K562 (cell line): ENCODE measurements around the gene GNGT2. TPM values are rescaled to one million over a fixed set of nuclear protein-coding genes. Genes with fewer than 3 reads are reported as not detected.
A peak's percentile ranks its signal among the peaks of the same experiment; 100 is the strongest.

Experiments
- ATAC-seq: fragments of 200-7000 bp; cut with Tn5 transposase; 3 replicates; pipeline ENCODE4 v1.9.1; 2020; ENCODE audit warnings: moderate library complexity
- BruUV-seq: library from RNA; stranded (reverse); fragments of 400-500 nt; replicated peaks from 2 replicates; lab custom pipeline; 2021; lab: Mats Ljungman, UMichigan
- CTCF ChIA-PET: fragments of 300-600 bp; formaldehyde crosslinking; extraction: SDS; loops from one replicate; lab custom pipeline; 2021; ENCODE audit warnings: low intra/inter-chr PET ratio; lab: Yijun Ruan, JAX
- POLR2A ChIA-PET: fragments of 300-600, 350-650 bp; sonication (Branson Sonifier 250); formaldehyde crosslinking; extraction: SDS; loops from one replicate; lab custom pipeline; 2021; ENCODE audit warnings: antibody characterized with exemption, inconsistent platforms; lab: Yijun Ruan, JAX
- DNase-seq, 4 experiments: peaks; one replicate each; pipeline versions ENCODE4 v3.0.0 to v3.0.0-alpha.2; 2011 to 2018; ENCODE audit warnings: low spot score in 3 of 4, mixed read lengths in 3 of 4; ENCODE audit errors: extremely low read depth in 1 of 4
- FAIRE-seq: peaks from 2 replicates; lab custom pipeline; 2011; peaks lifted over from hg19 to GRCh38; lab: Jason Lieb, UNC
- H2AFZ ChIP-seq: 2 replicates; pipeline ENCODE4 v1.6.0; 2011; ENCODE audit warnings: low read depth, low read length, control low read depth, inconsistent platforms
- H3K27ac ChIP-seq: fragments of 200-600 bp; 3 replicates; pipeline ENCODE4 v1.8.0; 2011; ENCODE audit warnings: low read depth, mild to moderate bottlenecking, control low read depth, inconsistent platforms, low read length, moderate library complexity, mixed read lengths; ENCODE audit errors: extremely low read depth
- H3K27me3 ChIP-seq, 2 experiments: fragments of 300-600 bp in 1 of 2; 2 replicates in 1 of 2; 3 replicates in 1 of 2; pipeline versions ENCODE4 v1.6.0 to v1.8.0; 2011; ENCODE audit warnings: inconsistent platforms in 2 of 2, low read length in 2 of 2, mild to moderate bottlenecking in 1 of 2, mixed read lengths in 1 of 2, moderate library complexity in 1 of 2; ENCODE audit not compliant: control insufficient read depth in 2 of 2, insufficient read depth in 2 of 2
- H3K36me3 ChIP-seq: fragments of 300-600 bp; 3 replicates; pipeline ENCODE4 v1.8.0; 2011; ENCODE audit warnings: mild to moderate bottlenecking, low read length, inconsistent platforms; ENCODE audit not compliant: control insufficient read depth, insufficient read depth
- H3K4me1 ChIP-seq, 2 experiments: fragments of 200-600 bp in 1 of 2; replicated peaks in 1 of 2; 2 replicates in 1 of 2; 3 replicates in 1 of 2; pipeline versions ENCODE4 v1.5.1 to v1.8.0; 2011; ENCODE audit warnings: inconsistent platforms in 2 of 2, low read length in 2 of 2, mild to moderate bottlenecking in 1 of 2, mixed read lengths in 1 of 2, moderate library complexity in 1 of 2; ENCODE audit not compliant: control insufficient read depth in 2 of 2, insufficient read depth in 2 of 2
- H3K4me2 ChIP-seq: 2 replicates; pipeline ENCODE4 v1.6.1; 2011; ENCODE audit warnings: low read length, control low read depth, inconsistent platforms, mixed read lengths; ENCODE audit not compliant: insufficient read depth
- H3K4me3 ChIP-seq: fragments of 200-600 bp; sonication (generic), shearing (Covaris generic); 2 replicates; pipeline ENCODE4 v1.5.1; 2016; ENCODE audit warnings: control low read depth, inconsistent platforms
- H3K79me2 ChIP-seq: fragments of 200-600 bp; 3 replicates; pipeline ENCODE4 v1.8.0; 2011; ENCODE audit warnings: low read length, inconsistent platforms; ENCODE audit not compliant: control insufficient read depth, insufficient read depth
- H3K9ac ChIP-seq, 2 experiments: 2 replicates each; pipeline versions ENCODE4 v1.6.0 to v1.6.1; 2011; ENCODE audit warnings: low read depth in 2 of 2, low read length in 2 of 2, control low read depth in 1 of 2, inconsistent platforms in 1 of 2, mild to moderate bottlenecking in 1 of 2, mixed read lengths in 1 of 2; ENCODE audit not compliant: insufficient read depth in 1 of 2
- H3K9me1 ChIP-seq: one replicate; pipeline ENCODE4 v1.6.0; 2011; ENCODE audit warnings: inconsistent platforms, mild to moderate bottlenecking, low read length, moderate library complexity; ENCODE audit not compliant: control insufficient read depth, insufficient read depth
- H3K9me3 ChIP-seq: replicated peaks from 2 replicates; pipeline ENCODE4 v1.5.1; 2011; ENCODE audit warnings: low read depth, low read length, inconsistent platforms; ENCODE audit not compliant: control insufficient read depth, insufficient read depth
- H4K20me1 ChIP-seq: replicated peaks from 2 replicates; pipeline ENCODE4 v1.6.1; 2011; ENCODE audit warnings: low read length, inconsistent platforms, mixed read lengths; ENCODE audit not compliant: control insufficient read depth, insufficient read depth
- ASH1L ChIP-seq: fragments of 450-650 bp; IDR thresholded peaks from 2 replicates; pipeline ENCODE4 v1.6.1; 2018; ENCODE audit warnings: borderline replicate concordance, mild to moderate bottlenecking, low read depth; ENCODE audit not compliant: partially characterized antibody
- CSDE1 ChIP-seq, 2 experiments: fragments of 450-650 bp; IDR thresholded peaks; 2 replicates each; pipeline ENCODE4 v1.6.1; 2016; ENCODE audit warnings: mild to moderate bottlenecking in 1 of 2
- JUN ChIP-seq, 2 experiments: sonication (generic) in 1 of 2; formaldehyde crosslinking in 1 of 2; IDR thresholded peaks; 2 replicates each; pipeline versions ENCODE4 v1.6.1 to v1.8.0; 2012 to 2022; ENCODE audit warnings: borderline replicate concordance in 2 of 2, mild to moderate bottlenecking in 2 of 2, improper control_type of control experiment in 1 of 2, low read depth in 1 of 2, low read length in 1 of 2, missing genetic modification reagents in 1 of 2
- PREB ChIP-seq: sonication (generic); formaldehyde crosslinking; IDR thresholded peaks from 2 replicates; pipeline ENCODE4 v1.8.1; 2023; ENCODE audit warnings: mild to moderate bottlenecking, missing genetic modification reagents
- ZBTB12 ChIP-seq: fragments of 250-450 bp; sonication (Bioruptor Pico); IDR thresholded peaks from 2 replicates; pipeline ENCODE4 v1.4.0; 2020
- WGBS: fragments of 100-300 bp; shearing (Covaris generic); methylation state at CpG from one replicate; pipeline ENCODE4 v1.1.6; 2016; ENCODE audit warnings: low coverage, mixed read lengths; ENCODE audit not compliant: insufficient coverage; ENCODE audit errors: missing lambda C conversion rate; 5-methylcytosine and 5-hydroxymethylcytosine counted together
- in situ Hi-C: fragments of 300-500 bp; cut with MboI; formaldehyde crosslinking; loops from 4 replicates; pipeline ENCODE4 v1.15.0; 2018; ENCODE audit warnings: inconsistent platforms, mixed read lengths
- intact Hi-C: fragments of 100-400 bp; cut with micrococcal nuclease; formaldehyde crosslinking; loops from 2 replicates; pipeline ENCODE4 v1.14.2; 2022
- polyA plus RNA-seq, 8 experiments: library from polyadenylated mRNA; depleted of rRNA in 4 of 8; stranded (reverse) in 5 of 8; unstranded in 3 of 8; fragments of >200 nt; fragmentation: Nextera tagmentation in 2 of 8; fragmentation: Illumina TruSeq in 1 of 8; extraction: Ambion mirVana in 2 of 8; extraction: Trizol in 1 of 8; gene quantifications; 2 replicates each; pipeline versions ENCODE4 v1.2.1 to v1.2.3, GENCODE V29; 2011 to 2014; ENCODE audit warnings: inconsistent platforms in 1 of 8, missing spikeins in 1 of 8
- total RNA-seq, 7 experiments: library from RNA; depleted of rRNA in 6 of 7; stranded (reverse); fragments of >200 nt in 6 of 7; fragmentation: Illumina TruSeq in 2 of 7; extraction: Trizol in 2 of 7; gene quantifications; 2 replicates each; pipeline versions ENCODE4 v1.2.1 to v1.2.3, GENCODE V29; 2011 to 2021; ENCODE audit warnings: low replicate concordance in 1 of 7

GNGT2 gene
- total and polyA plus RNA-seq, 9 of the 15 experiments (the other 6 are each of a cell fraction or from before 2014, with no cell fraction given) = not detected

GRCh38 chr17:49193513-49194296 is 16.7 kb downstream of the GNGT2 start:
- H3K36me3 ChIP-seq = no peaks in the 10 kb centered on the region
- ATAC-seq (peak; percentile 6; the same call in 2 of the 3 replicates), FAIRE-seq (no peak), DNase-seq (peak; percentile 52 to 67 (median 62))
- H3K4me3 ChIP-seq = peak overlapping the region; percentile 72
- BruUV-seq = no TSS peak
- H3K27ac ChIP-seq = peak overlapping the region; percentile 99; the same call in 2 of the 3 replicates
- H4K20me1 ChIP-seq = no peaks in the 10 kb centered on the region
- H3K9me1 ChIP-seq = no peaks in the 10 kb centered on the region
- H3K27me3 ChIP-seq = no peaks in the 10 kb centered on the region
- H3K9ac ChIP-seq = peak overlapping the region; percentile 90 to 97
- peaks cover 7 to 9% of the 10 kb centered on the region in 2 experiments; a peak in 3 of 5 replicates for H3K4me1 ChIP-seq
- no peaks in the 10 kb centered on the region for H3K79me2 ChIP-seq
- intact Hi-C loops = loop anchor here (5.0 kb wide), 2 partner anchors 34 to 301 kb away; partner anchors contain the start of gene ATP5MC1
- ChIA-PET POLR2A (interaction anchor here (0.6 to 1.0 kb wide), 6 partner anchors 9 to 206 kb away, joined by 3 to 7 read pairs (median 4); no protein-coding TSS in a partner anchor), CTCF (no interaction called here)
- in situ Hi-C loops = no loop called here
- 2% methylated on average over 21 of the region's 21 CpGs for WGBS
- peak overlapping the region; percentile 99 for H2AFZ ChIP-seq
- peak overlapping the region; percentile 94 for H3K4me2 ChIP-seq
- no peaks in the 10 kb centered on the region for H3K9me3 ChIP-seq
- TF ChIP-seq ZBTB12 (CRISPR knock-in tag) (no peak), CSDE1 (IDR thresholded peaks at IDR 0.05) (peak in 1 of 2 experiments; percentile 81; a peak in 1 of 4 replicates), JUN (IDR thresholded peaks at IDR 0.05; ENCODE audit: borderline replicate concordance, low read depth, low read length) (no peak), JUN (CRISPR knock-in tag; IDR thresholded peaks at IDR 0.05; ENCODE audit: borderline replicate concordance) (no peak), ASH1L (peak; percentile 34), PREB (CRISPR knock-in tag) (no peak)
